GM12878 (cell line): ENCODE measurements around the gene MCM3AP. TPM values are rescaled to one million over a fixed set of nuclear protein-coding genes. Genes with fewer than 3 reads are reported as not detected.

Source experiments
- ATAC-seq: fragments of 200-7000 bp; cut with Tn5 transposase; 3 replicates; pipeline ENCODE4 v1.9.1; 2020; ENCODE audit warnings: mild to moderate bottlenecking, moderate library complexity
- BruUV-seq: library from RNA; stranded (reverse); fragments of 400-500 nt; replicated peaks from 2 replicates; lab custom pipeline; 2021; lab: Mats Ljungman, UMichigan
- CTCF ChIA-PET: fragments of 300-600 bp; sonication (Branson Sonifier 250); formaldehyde crosslinking; extraction: SDS; loops from one replicate; lab custom pipeline; 2021; ENCODE audit warnings: inconsistent platforms; lab: Yijun Ruan, JAX
- POLR2A ChIA-PET: fragments of 350-600 bp; formaldehyde crosslinking; extraction: SDS; loops from one replicate; lab custom pipeline; 2021; ENCODE audit warnings: inconsistent platforms; lab: Charles Lee
- RAD21 ChIA-PET: fragments of 300-600 bp; sonication (Branson Sonifier 250); formaldehyde crosslinking; loops from one replicate; lab custom pipeline; 2023; ENCODE audit warnings: antibody characterized with exemption; ENCODE audit not compliant: unreplicated experiment; lab: Charles Lee
- SMC1A ChIA-PET: fragments of 300-600 bp; sonication (Branson Sonifier 250); formaldehyde crosslinking; loops from one replicate; lab custom pipeline; 2023; ENCODE audit not compliant: unreplicated experiment, uncharacterized antibody; lab: Charles Lee
- DNase-seq: peaks from one replicate; pipeline ENCODE4 v3.0.0-alpha.2; 2011; ENCODE audit warnings: low read depth, low spot score
- FAIRE-seq: peaks from 3 replicates; lab custom pipeline; 2011; peaks lifted over from hg19 to GRCh38; lab: Jason Lieb, UNC
- H2AFZ ChIP-seq: 2 replicates; pipeline ENCODE4 v1.6.0; 2011; ENCODE audit warnings: low read depth, low read length, control low read depth; ENCODE audit not compliant: control insufficient read depth
- H3K27ac ChIP-seq: 2 replicates; pipeline ENCODE4 v1.5.1; 2011; ENCODE audit warnings: control low read depth; ENCODE audit not compliant: control insufficient read depth, insufficient read depth
- H3K27me3 ChIP-seq, 2 experiments: replicated peaks in 1 of 2; 2 replicates each; pipeline versions ENCODE4 v1.6.0 to v1.6.1; 2011; ENCODE audit warnings: low read length in 1 of 2; ENCODE audit not compliant: control insufficient read depth in 2 of 2, insufficient read depth in 2 of 2
- H3K36me3 ChIP-seq, 2 experiments: 2 replicates each; pipeline ENCODE4 v1.5.1; 2011; ENCODE audit warnings: low read length in 1 of 2; ENCODE audit not compliant: control insufficient read depth in 2 of 2, insufficient read depth in 2 of 2
- H3K4me1 ChIP-seq: 2 replicates; pipeline ENCODE4 v1.6.1; 2011; ENCODE audit warnings: mild to moderate bottlenecking, low read length, moderate library complexity, mixed read lengths; ENCODE audit not compliant: control insufficient read depth, insufficient read depth
- H3K4me2 ChIP-seq: 2 replicates; pipeline ENCODE4 v1.6.0; 2011; ENCODE audit warnings: control low read depth; ENCODE audit not compliant: control insufficient read depth, insufficient read depth
- H3K4me3 ChIP-seq: fragments of 200-600 bp; sonication (generic); 2 replicates; pipeline ENCODE4 v1.5.1; 2016
- H3K79me2 ChIP-seq: 2 replicates; pipeline ENCODE4 v1.6.0; 2011; ENCODE audit warnings: low read length; ENCODE audit not compliant: control insufficient read depth, insufficient read depth
- H3K9ac ChIP-seq: 2 replicates; pipeline ENCODE4 v1.8.0; 2011; ENCODE audit warnings: low read length, control low read depth, mixed read lengths; ENCODE audit not compliant: control insufficient read depth, insufficient read depth
- H3K9me3 ChIP-seq: replicated peaks from 3 replicates; pipeline ENCODE4 v1.5.1; 2011; ENCODE audit warnings: mild to moderate bottlenecking, low read length; ENCODE audit not compliant: control insufficient read depth, insufficient read depth
- H4K20me1 ChIP-seq: 2 replicates; pipeline ENCODE4 v1.6.0; 2011; ENCODE audit not compliant: control insufficient read depth, insufficient read depth
- ATF7 ChIP-seq: fragments of 450-650 bp; IDR thresholded peaks from 2 replicates; pipeline ENCODE4 v1.6.1; 2016; ENCODE audit warnings: low read depth, mild to moderate bottlenecking
- CBFB ChIP-seq: IDR thresholded peaks from 2 replicates; pipeline ENCODE4 v1.6.1; 2016; ENCODE audit warnings: antibody characterized with exemption, low read depth
- CBX5 ChIP-seq: sonication (generic); IDR thresholded peaks from 2 replicates; pipeline ENCODE4 v1.6.1; 2016; ENCODE audit warnings: low read depth, moderate library complexity, mild to moderate bottlenecking, inconsistent platforms
- EGR1 ChIP-seq, 2 experiments: IDR thresholded peaks; 1 replicate in 1 of 2; 2 replicates in 1 of 2; pipeline ENCODE4 v1.6.1; 2011 to 2012; ENCODE audit warnings: low read depth in 2 of 2, low read length in 2 of 2, borderline replicate concordance in 1 of 2, mild to moderate bottlenecking in 1 of 2, moderate library complexity in 1 of 2
- FOS ChIP-seq: IDR thresholded peaks from 3 replicates; pipeline ENCODE4 v1.6.1; 2011; ENCODE audit warnings: borderline replicate concordance; ENCODE audit not compliant: insufficient read length; ENCODE audit errors: extremely low read depth
- HDGF ChIP-seq: fragments of 450-650 bp; IDR thresholded peaks from 2 replicates; pipeline ENCODE4 v1.6.1; 2016; ENCODE audit warnings: antibody characterized with exemption
- MEF2A ChIP-seq: IDR thresholded peaks from 2 replicates; pipeline ENCODE4 v1.6.1; 2011; ENCODE audit warnings: low read depth, mild to moderate bottlenecking, low read length, moderate library complexity; ENCODE audit not compliant: insufficient read depth
- NRF1 ChIP-seq: conservative IDR thresholded peaks from 2 replicates; pipeline ENCODE4 v1.6.1; 2011; ENCODE audit warnings: mild to moderate bottlenecking, low read depth, low read length, improper control_type of control experiment
- PML ChIP-seq: IDR thresholded peaks from 2 replicates; pipeline ENCODE4 v1.6.1; 2012; ENCODE audit warnings: low read length, inconsistent platforms
- POLR2A ChIP-seq: IDR thresholded peaks from 2 replicates; pipeline ENCODE4 v1.6.1; 2011; ENCODE audit warnings: low read depth, mild to moderate bottlenecking, low read length
- RAD21 ChIP-seq: IDR thresholded peaks from 2 replicates; pipeline ENCODE4 v1.6.1; 2011; ENCODE audit warnings: mild to moderate bottlenecking, low read depth, low read length, moderate library complexity; ENCODE audit not compliant: insufficient read depth
- RAD51 ChIP-seq: fragments of 450-650 bp; IDR thresholded peaks from 2 replicates; pipeline ENCODE4 v1.6.1; 2016; ENCODE audit warnings: moderate library complexity, mild to moderate bottlenecking, inconsistent platforms
- SMAD5 ChIP-seq: IDR thresholded peaks from 2 replicates; pipeline ENCODE4 v1.6.1; 2016; ENCODE audit warnings: antibody characterized with exemption, low read depth
- TCF3 ChIP-seq: IDR thresholded peaks from 2 replicates; pipeline ENCODE4 v1.6.1; 2012; ENCODE audit warnings: low read depth, mild to moderate bottlenecking, low read length, borderline replicate concordance; ENCODE audit not compliant: insufficient read depth
- YBX1 ChIP-seq: fragments of 450-650 bp; IDR thresholded peaks from 2 replicates; pipeline ENCODE4 v1.6.1; 2016; ENCODE audit warnings: antibody characterized with exemption
- ZNF207 ChIP-seq: fragments of 450-650 bp; IDR thresholded peaks from 2 replicates; pipeline ENCODE4 v1.6.1; 2014; ENCODE audit warnings: antibody characterized with exemption, mild to moderate bottlenecking, borderline replicate concordance
- WGBS: methylation state at CpG from one replicate; pipeline ENCODE4 v1.1.6; 2016; ENCODE audit warnings: low lambda C conversion rate; ENCODE audit not compliant: insufficient replicate concordance, insufficient coverage; ENCODE audit errors: missing lambda C conversion rate; 5-methylcytosine and 5-hydroxymethylcytosine counted together
- in situ Hi-C: fragments of 300-500 bp; cut with MboI; formaldehyde crosslinking; loops from 9 replicates; pipeline ENCODE4 v1.14.3; 2018; ENCODE audit warnings: mixed read lengths
- intact Hi-C: fragments of 100-400 bp; cut with micrococcal nuclease; formaldehyde crosslinking; loops from one replicate; pipeline ENCODE4 v1.14.2; 2022; ENCODE audit not compliant: unreplicated experiment
- polyA plus RNA-seq, 11 experiments: library from polyadenylated mRNA; depleted of rRNA in 4 of 11; unstranded in 6 of 11; stranded (reverse) in 5 of 11; fragments of >200 nt; fragmentation: Nextera tagmentation in 4 of 11; fragmentation: Illumina TruSeq in 1 of 11; extraction: Ambion mirVana in 4 of 11; extraction: Trizol in 1 of 11; gene quantifications; 1 replicate in 1 of 11; 2 replicates in 10 of 11; pipeline versions ENCODE4 v1.2.1 to v1.2.3, GENCODE V29; 2011 to 2016; ENCODE audit warnings: inconsistent platforms in 2 of 11, missing spikeins in 2 of 11, low read depth in 1 of 11
- total RNA-seq, 4 experiments: library from RNA; depleted of rRNA in 3 of 4; stranded (reverse); fragments of >200 nt in 3 of 4; fragmentation: Illumina TruSeq in 1 of 4; extraction: Trizol in 1 of 4; gene quantifications; 2 replicates each; pipeline versions ENCODE4 v1.2.1 to v1.2.3, GENCODE V29; 2013 to 2021
- TF ChIP-seq, protein P1 (sequence below): fragments of 450-650 bp; IDR thresholded peaks from 2 replicates; pipeline ENCODE4 v1.6.1; 2016; ENCODE audit warnings: mild to moderate bottlenecking, moderate library complexity, borderline replicate concordance

Gene MCM3AP
- total and polyA plus RNA-seq, 10 of the 15 experiments (the other 5 are each of a cell fraction or from before 2014, with no cell fraction given): 6.1 to 95.7 (median 47.0) TPM

DNA sequence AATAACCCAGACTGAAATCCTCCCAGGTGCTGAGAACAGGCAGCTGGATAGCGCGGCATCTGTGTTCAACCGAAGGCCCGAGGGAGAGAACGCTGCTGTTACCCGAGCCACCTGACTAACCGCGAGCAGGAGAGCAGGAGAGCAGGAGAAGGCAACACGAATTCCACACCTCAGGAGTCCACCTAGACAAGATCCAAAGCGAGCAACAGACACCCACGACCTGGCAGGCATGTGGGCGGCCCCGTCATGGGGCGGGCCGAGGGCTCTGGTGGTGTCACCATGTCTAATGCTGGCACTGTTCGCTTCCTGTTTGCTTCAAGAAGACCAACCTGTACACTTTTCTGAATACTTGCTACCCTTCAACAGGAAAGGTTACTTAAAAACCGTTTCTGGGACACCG, 80.2 kb downstream of the MCM3AP start:
- Histone ChIP-seq H3K4me1 (no peaks in the 10 kb centered on the region), H3K4me3 (no peak overlapping the region), H3K36me3 (peaks cover 3 to 7% of the 10 kb centered on the region in 2 experiments; a peak in 3 of 4 replicates), H4K20me1 (no peaks in the 10 kb centered on the region), H3K27me3 (no peaks in the 10 kb centered on the region), H2AFZ (no peak overlapping the region), H3K27ac (no peak overlapping the region), H3K9me3 (no peaks in the 10 kb centered on the region), H3K4me2 (no peak overlapping the region), H3K79me2 (no peaks in the 10 kb centered on the region), H3K9ac (no peak overlapping the region)
- ChIA-PET POLR2A (no interaction called here), SMC1A (no interaction called here), RAD21 (no interaction called here), CTCF (no interaction called here)
- BruUV-seq: TSS peak; percentile 51
- ATAC-seq (no peak), FAIRE-seq (no peak), DNase-seq (no peak)
- 92% methylated on average over 18 of the region's 18 CpGs for WGBS
- intact Hi-C loops (no loop called here), in situ Hi-C loops (no loop called here)
- no peak for TF ChIP-seq PML
- TF ChIP-seq POLR2A: no peak
- no peak for TF ChIP-seq CBFB
- no peak for TF ChIP-seq MEF2A
- TF ChIP-seq NRF1: no peak
- TF ChIP-seq RAD51: no peak
- TF ChIP-seq, protein P1, sequence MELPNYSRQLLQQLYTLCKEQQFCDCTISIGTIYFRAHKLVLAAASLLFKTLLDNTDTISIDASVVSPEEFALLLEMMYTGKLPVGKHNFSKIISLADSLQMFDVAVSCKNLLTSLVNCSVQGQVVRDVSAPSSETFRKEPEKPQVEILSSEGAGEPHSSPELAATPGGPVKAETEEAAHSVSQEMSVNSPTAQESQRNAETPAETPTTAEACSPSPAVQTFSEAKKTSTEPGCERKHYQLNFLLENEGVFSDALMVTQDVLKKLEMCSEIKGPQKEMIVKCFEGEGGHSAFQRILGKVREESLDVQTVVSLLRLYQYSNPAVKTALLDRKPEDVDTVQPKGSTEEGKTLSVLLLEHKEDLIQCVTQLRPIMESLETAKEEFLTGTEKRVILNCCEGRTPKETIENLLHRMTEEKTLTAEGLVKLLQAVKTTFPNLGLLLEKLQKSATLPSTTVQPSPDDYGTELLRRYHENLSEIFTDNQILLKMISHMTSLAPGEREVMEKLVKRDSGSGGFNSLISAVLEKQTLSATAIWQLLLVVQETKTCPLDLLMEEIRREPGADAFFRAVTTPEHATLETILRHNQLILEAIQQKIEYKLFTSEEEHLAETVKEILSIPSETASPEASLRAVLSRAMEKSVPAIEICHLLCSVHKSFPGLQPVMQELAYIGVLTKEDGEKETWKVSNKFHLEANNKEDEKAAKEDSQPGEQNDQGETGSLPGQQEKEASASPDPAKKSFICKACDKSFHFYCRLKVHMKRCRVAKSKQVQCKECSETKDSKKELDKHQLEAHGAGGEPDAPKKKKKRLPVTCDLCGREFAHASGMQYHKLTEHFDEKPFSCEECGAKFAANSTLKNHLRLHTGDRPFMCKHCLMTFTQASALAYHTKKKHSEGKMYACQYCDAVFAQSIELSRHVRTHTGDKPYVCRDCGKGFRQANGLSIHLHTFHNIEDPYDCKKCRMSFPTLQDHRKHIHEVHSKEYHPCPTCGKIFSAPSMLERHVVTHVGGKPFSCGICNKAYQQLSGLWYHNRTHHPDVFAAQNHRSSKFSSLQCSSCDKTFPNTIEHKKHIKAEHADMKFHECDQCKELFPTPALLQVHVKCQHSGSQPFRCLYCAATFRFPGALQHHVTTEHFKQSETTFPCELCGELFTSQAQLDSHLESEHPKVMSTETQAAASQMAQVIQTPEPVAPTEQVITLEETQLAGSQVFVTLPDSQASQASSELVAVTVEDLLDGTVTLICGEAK: no peak
- TF ChIP-seq ZNF207: no peak
- no peak for TF ChIP-seq CBX5
- no peak for TF ChIP-seq RAD21
- TF ChIP-seq ATF7: no peak
- TF ChIP-seq FOS: no peak
- no peak for TF ChIP-seq SMAD5
- TF ChIP-seq EGR1 (IDR thresholded peaks at IDR 0.05; ENCODE audit: borderline replicate concordance in 1 of 2, low read depth in 2 of 2, low read length in 2 of 2): no peak
- TF ChIP-seq HDGF: no peak
- TF ChIP-seq TCF3: no peak
- TF ChIP-seq YBX1: no peak
